Panc1 (cell line): ENCODE results near the gene ADRB1. TPM values are rescaled to one million over a fixed set of nuclear protein-coding genes. Genes with fewer than 3 reads are reported as not detected.

Experiments used
- ATAC-seq: fragments of 200-7000 bp; cut with Tn5 transposase; 2 replicates; pipeline ENCODE4 v1.9.1; 2020; ENCODE audit warnings: mild to moderate bottlenecking, moderate library complexity
- BruUV-seq: library from RNA; stranded (reverse); fragments of 400-500 nt; replicated peaks from 2 replicates; lab custom pipeline; 2021; lab: Mats Ljungman, UMichigan
- CTCF ChIA-PET: fragments of 300-600 bp; sonication (Branson Sonifier 250); formaldehyde crosslinking; loops from one replicate; lab custom pipeline; 2022; ENCODE audit warnings: antibody characterized with exemption; lab: Charles Lee
- POLR2A ChIA-PET: fragments of 300-600 bp; sonication (Branson Sonifier 250); formaldehyde crosslinking; loops from one replicate; lab custom pipeline; 2022; ENCODE audit warnings: antibody characterized with exemption; lab: Charles Lee
- DNase-seq: peaks from one replicate; pipeline ENCODE4 v3.0.0-alpha.2; 2010; ENCODE audit warnings: low read depth, low spot score
- H3K27ac ChIP-seq: 2 replicates; pipeline ENCODE4 v1.5.1; 2011; ENCODE audit warnings: mild to moderate bottlenecking, low read length, inconsistent platforms
- H3K27me3 ChIP-seq: fragments of 200-500 bp; sonication (Bioruptor generic); 2 replicates; pipeline ENCODE4 v1.6.0; 2014; ENCODE audit warnings: low read length, inconsistent platforms; ENCODE audit not compliant: control insufficient read depth, insufficient read depth
- H3K36me3 ChIP-seq: fragments of 200-500 bp; sonication (Bioruptor generic); 2 replicates; pipeline ENCODE4 v1.5.1; 2014; ENCODE audit warnings: inconsistent platforms, mild to moderate bottlenecking, low read length, moderate library complexity; ENCODE audit not compliant: control insufficient read depth, insufficient read depth
- H3K4me1 ChIP-seq: 2 replicates; pipeline ENCODE4 v1.5.1; 2011; ENCODE audit warnings: inconsistent platforms, mild to moderate bottlenecking, low read length, moderate library complexity; ENCODE audit not compliant: control insufficient read depth, insufficient read depth
- H3K4me3 ChIP-seq, 2 experiments: 2 replicates each; pipeline ENCODE4 v1.5.1; 2011 to 2012; ENCODE audit warnings: low read depth in 2 of 2, low read length in 2 of 2, mild to moderate bottlenecking in 2 of 2, inconsistent platforms in 1 of 2, moderate library complexity in 1 of 2
- H3K9me3 ChIP-seq: fragments of 200-500 bp; sonication (Bioruptor generic); 2 replicates; pipeline ENCODE4 v1.5.1; 2014; ENCODE audit warnings: low read depth, mild to moderate bottlenecking, inconsistent platforms, low read length, moderate library complexity; ENCODE audit not compliant: control insufficient read depth, insufficient read depth
- POLR2AphosphoS5 ChIP-seq: IDR thresholded peaks from 2 replicates; pipeline ENCODE4 v1.6.1; 2012; ENCODE audit warnings: mild to moderate bottlenecking, low read depth, low read length, moderate library complexity
- SIN3A ChIP-seq: IDR thresholded peaks from 2 replicates; pipeline ENCODE4 v1.6.1; 2012; ENCODE audit warnings: low read depth, mild to moderate bottlenecking, low read length, moderate library complexity, borderline replicate concordance; ENCODE audit not compliant: insufficient read depth
- TCF7L2 ChIP-seq: IDR thresholded peaks from 2 replicates; pipeline ENCODE4 v1.6.1; 2011; ENCODE audit warnings: mild to moderate bottlenecking, low read depth, low read length, inconsistent platforms
- in situ Hi-C: cut with HindIII; loops from 2 replicates; pipeline ENCODE4 v1.10.0; 2016; ENCODE audit warnings: low sequenced_read_pairs, low pct_unique_long_range_greater_than_20kb
- intact Hi-C: fragments of 100-400 bp; cut with micrococcal nuclease; formaldehyde crosslinking; loops from one replicate; pipeline ENCODE4 v1.10.0; 2022; ENCODE audit not compliant: unreplicated experiment
- total RNA-seq: library from RNA; stranded (reverse); gene quantifications from one replicate; pipeline ENCODE4 v1.2.1, GENCODE V29; 2021; ENCODE audit not compliant: unreplicated experiment
- TF ChIP-seq, protein P1 (sequence below): fragments of 450-650 bp; IDR thresholded peaks from 2 replicates; pipeline ENCODE4 v1.5.1; 2017; ENCODE audit warnings: mild to moderate bottlenecking
- TF ChIP-seq, protein P2 (sequence below), 2 experiments: IDR thresholded peaks; 2 replicates each; pipeline ENCODE4 v1.6.1; 2011 to 2012; ENCODE audit warnings: low read depth in 2 of 2, control low read depth in 1 of 2, low read length in 1 of 2, mild to moderate bottlenecking in 1 of 2, moderate library complexity in 1 of 2; ENCODE audit not compliant: insufficient read depth in 1 of 2

The ADRB1 gene
- total RNA-seq, 1 experiment from 2014 or later: 12.9 TPM

DNA sequence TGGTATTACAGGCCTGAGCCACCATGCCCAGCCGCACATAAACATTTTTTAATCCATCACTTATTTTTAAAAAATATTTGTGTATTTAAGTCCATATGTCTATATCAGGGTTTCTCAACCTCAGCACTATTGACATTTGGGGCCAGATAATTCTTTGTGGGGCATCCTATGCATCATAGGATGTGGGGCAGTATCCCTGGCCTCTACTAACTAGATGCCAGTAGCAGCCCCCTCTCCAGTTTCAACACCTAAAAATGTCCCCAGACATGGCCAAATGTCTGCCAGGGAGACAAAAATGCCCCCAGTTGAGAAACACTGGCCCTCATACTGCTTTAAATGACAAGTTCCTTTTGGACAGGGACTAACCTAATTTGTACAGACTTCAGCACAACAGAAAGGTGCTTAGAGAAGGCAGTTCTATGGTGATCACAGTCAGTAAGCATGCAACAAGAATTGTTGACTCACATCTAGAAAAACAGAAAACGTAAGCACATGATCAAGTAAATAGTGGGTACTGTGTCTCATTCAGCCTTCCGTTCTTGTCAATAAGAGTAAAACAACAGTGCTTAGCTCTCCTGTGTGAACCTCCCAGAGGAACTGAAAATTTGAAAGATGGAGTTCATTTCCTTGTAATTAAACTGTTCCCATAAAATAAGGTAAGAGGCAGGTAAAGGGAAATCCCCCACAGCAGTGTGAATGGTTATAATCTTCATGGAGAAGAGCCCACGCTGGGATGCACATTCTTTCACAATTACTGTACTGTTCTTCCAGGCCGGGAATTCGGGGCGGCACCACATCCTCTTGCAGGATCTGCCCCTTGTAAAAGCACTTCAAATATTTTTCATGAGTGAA, 17.3 kb upstream of the ADRB1 start:
- ATAC-seq (peak; percentile 96), DNase-seq (peak; percentile 94)
- POLR2A ChIA-PET: no interaction called here
- Histone ChIP-seq H3K36me3 (no peaks in the 10 kb centered on the region), H3K9me3 (no peaks in the 10 kb centered on the region), H3K27me3 (no peaks in the 10 kb centered on the region), H3K4me3 (peak overlapping the region in 1 of 2 experiments; percentile 12; a peak in 2 of 4 replicates), H3K27ac (peak overlapping the region; percentile 91), H3K4me1 (peaks cover 27% of the 10 kb centered on the region)
- in situ Hi-C loops: no loop called here
- BruUV-seq: no TSS peak
- CTCF ChIA-PET: interaction anchor here (0.6 kb wide), 1 partner anchor 207 kb away, joined by 3 read pairs; no protein-coding TSS in a partner anchor
- TF ChIP-seq POLR2AphosphoS5: peak; percentile 68
- TF ChIP-seq, protein P1, sequence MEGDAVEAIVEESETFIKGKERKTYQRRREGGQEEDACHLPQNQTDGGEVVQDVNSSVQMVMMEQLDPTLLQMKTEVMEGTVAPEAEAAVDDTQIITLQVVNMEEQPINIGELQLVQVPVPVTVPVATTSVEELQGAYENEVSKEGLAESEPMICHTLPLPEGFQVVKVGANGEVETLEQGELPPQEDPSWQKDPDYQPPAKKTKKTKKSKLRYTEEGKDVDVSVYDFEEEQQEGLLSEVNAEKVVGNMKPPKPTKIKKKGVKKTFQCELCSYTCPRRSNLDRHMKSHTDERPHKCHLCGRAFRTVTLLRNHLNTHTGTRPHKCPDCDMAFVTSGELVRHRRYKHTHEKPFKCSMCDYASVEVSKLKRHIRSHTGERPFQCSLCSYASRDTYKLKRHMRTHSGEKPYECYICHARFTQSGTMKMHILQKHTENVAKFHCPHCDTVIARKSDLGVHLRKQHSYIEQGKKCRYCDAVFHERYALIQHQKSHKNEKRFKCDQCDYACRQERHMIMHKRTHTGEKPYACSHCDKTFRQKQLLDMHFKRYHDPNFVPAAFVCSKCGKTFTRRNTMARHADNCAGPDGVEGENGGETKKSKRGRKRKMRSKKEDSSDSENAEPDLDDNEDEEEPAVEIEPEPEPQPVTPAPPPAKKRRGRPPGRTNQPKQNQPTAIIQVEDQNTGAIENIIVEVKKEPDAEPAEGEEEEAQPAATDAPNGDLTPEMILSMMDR: no peak
- peak; percentile 97 for TF ChIP-seq TCF7L2
- TF ChIP-seq, protein P2, sequence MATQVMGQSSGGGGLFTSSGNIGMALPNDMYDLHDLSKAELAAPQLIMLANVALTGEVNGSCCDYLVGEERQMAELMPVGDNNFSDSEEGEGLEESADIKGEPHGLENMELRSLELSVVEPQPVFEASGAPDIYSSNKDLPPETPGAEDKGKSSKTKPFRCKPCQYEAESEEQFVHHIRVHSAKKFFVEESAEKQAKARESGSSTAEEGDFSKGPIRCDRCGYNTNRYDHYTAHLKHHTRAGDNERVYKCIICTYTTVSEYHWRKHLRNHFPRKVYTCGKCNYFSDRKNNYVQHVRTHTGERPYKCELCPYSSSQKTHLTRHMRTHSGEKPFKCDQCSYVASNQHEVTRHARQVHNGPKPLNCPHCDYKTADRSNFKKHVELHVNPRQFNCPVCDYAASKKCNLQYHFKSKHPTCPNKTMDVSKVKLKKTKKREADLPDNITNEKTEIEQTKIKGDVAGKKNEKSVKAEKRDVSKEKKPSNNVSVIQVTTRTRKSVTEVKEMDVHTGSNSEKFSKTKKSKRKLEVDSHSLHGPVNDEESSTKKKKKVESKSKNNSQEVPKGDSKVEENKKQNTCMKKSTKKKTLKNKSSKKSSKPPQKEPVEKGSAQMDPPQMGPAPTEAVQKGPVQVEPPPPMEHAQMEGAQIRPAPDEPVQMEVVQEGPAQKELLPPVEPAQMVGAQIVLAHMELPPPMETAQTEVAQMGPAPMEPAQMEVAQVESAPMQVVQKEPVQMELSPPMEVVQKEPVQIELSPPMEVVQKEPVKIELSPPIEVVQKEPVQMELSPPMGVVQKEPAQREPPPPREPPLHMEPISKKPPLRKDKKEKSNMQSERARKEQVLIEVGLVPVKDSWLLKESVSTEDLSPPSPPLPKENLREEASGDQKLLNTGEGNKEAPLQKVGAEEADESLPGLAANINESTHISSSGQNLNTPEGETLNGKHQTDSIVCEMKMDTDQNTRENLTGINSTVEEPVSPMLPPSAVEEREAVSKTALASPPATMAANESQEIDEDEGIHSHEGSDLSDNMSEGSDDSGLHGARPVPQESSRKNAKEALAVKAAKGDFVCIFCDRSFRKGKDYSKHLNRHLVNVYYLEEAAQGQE (IDR thresholded peaks at IDR 0.05; ENCODE audit: insufficient read depth in 1 of 2, low read depth in 2 of 2, low read length in 1 of 2): peak in 1 of 2 experiments; percentile 48; a peak in 2 of 4 replicates
- no peak for TF ChIP-seq SIN3A
- intact Hi-C loops: no loop called here

DNA sequence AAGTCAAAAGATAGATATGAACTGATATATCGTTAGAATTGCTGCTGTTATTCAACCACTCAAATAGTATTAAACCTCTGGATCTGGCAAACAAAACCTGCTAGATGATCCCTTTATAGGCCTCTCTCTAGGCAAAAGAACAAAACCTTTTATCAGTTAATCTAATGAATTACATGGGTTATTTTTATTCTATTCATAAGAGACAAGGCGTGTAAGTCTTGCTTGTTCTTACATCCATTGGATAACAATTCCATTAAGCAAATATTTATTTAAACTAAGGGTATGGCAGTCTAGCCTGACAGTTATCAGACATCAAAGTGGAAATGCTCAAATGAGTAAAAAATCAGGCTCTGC, 16.6 kb upstream of the ADRB1 start:
- Histone ChIP-seq H3K4me1 (peaks cover 27% of the 10 kb centered on the region), H3K27ac (peak overlapping the region; percentile 91), H3K27me3 (no peaks in the 10 kb centered on the region), H3K36me3 (no peaks in the 10 kb centered on the region), H3K9me3 (no peaks in the 10 kb centered on the region), H3K4me3 (peak overlapping the region in 1 of 2 experiments; percentile 12; a peak in 2 of 4 replicates)
- in situ Hi-C loops (no loop called here), intact Hi-C loops (no loop called here)
- peak; percentile 1; the same call in 1 of the 2 replicates for TF ChIP-seq POLR2AphosphoS5
- TF ChIP-seq, protein P1: no peak
- TF ChIP-seq, protein P2 (IDR thresholded peaks at IDR 0.05; ENCODE audit: insufficient read depth in 1 of 2, low read depth in 2 of 2, low read length in 1 of 2): peak in 1 of 2 experiments; percentile 10; a peak in 1 of 4 replicates
- peak; percentile 90 for TF ChIP-seq TCF7L2
- ATAC-seq (no peak), DNase-seq (no peak)
- ChIA-PET CTCF (no interaction called here), POLR2A (no interaction called here)
- BruUV-seq: TSS peak; percentile 67
